Activated B cell treated with CpG ODN at 0.5 μM for 24 hours (primary cell): ENCODE results near the gene NKAIN2. TPM values are rescaled to one million over a fixed set of nuclear protein-coding genes. Genes with fewer than 3 reads are reported as not detected.

Source experiments
- ATAC-seq: fragments of 200-7000 bp; cut with Tn5 transposase; one replicate; pipeline ENCODE4 v1.10.0; 2021; ENCODE audit warnings: low read depth, mild to moderate bottlenecking, moderate library complexity
- CTCF ChIA-PET: fragments of 350-600 bp; sonication (Branson Sonifier 250); formaldehyde crosslinking; loops from one replicate; lab custom pipeline; 2021; ENCODE audit warnings: antibody characterized with exemption; lab: Charles Lee
- POLR2A ChIA-PET: fragments of 350-600 bp; sonication (Branson Sonifier 250); formaldehyde crosslinking; loops from one replicate; lab custom pipeline; 2021; ENCODE audit warnings: antibody characterized with exemption; lab: Charles Lee
- DNase-seq: peaks from one replicate; pipeline ENCODE4 v3.0.0; 2022
- H3K27ac Mint-ChIP-seq: one replicate; pipeline ENCODE4 v1.8.0; 2020; ENCODE audit warnings: mixed read lengths
- H3K27me3 Mint-ChIP-seq: one replicate; pipeline ENCODE4 v1.8.0; 2021; ENCODE audit warnings: mixed read lengths
- H3K36me3 Mint-ChIP-seq: one replicate; pipeline ENCODE4 v1.8.0; 2021; ENCODE audit warnings: low read depth, mixed read lengths
- H3K4me1 Mint-ChIP-seq: one replicate; pipeline ENCODE4 v1.8.0; 2021; ENCODE audit warnings: mixed read lengths
- H3K4me3 Mint-ChIP-seq: one replicate; pipeline ENCODE4 v1.8.0; 2020; ENCODE audit warnings: mild to moderate bottlenecking, mixed read lengths
- H3K9me3 Mint-ChIP-seq: one replicate; pipeline ENCODE4 v1.8.0; 2020; ENCODE audit warnings: mixed read lengths
- intact Hi-C: fragments of 100-400 bp; cut with micrococcal nuclease; formaldehyde crosslinking; loops from one replicate; pipeline ENCODE4 v1.15.1; 2024
- total RNA-seq: library from RNA; stranded (reverse); gene quantifications from 2 replicates; pipeline ENCODE4 v1.2.3, GENCODE V29; 2022
- TF ChIP-seq, protein P1 (sequence below): fragments of 200-600 bp; IDR thresholded peaks from one replicate; pipeline ENCODE4 v1.8.0; 2022; ENCODE audit warnings: antibody characterized with exemption, mild to moderate bottlenecking

NKAIN2 gene
- total RNA-seq, 1 donor from 2014 or later: not detected

DNA sequence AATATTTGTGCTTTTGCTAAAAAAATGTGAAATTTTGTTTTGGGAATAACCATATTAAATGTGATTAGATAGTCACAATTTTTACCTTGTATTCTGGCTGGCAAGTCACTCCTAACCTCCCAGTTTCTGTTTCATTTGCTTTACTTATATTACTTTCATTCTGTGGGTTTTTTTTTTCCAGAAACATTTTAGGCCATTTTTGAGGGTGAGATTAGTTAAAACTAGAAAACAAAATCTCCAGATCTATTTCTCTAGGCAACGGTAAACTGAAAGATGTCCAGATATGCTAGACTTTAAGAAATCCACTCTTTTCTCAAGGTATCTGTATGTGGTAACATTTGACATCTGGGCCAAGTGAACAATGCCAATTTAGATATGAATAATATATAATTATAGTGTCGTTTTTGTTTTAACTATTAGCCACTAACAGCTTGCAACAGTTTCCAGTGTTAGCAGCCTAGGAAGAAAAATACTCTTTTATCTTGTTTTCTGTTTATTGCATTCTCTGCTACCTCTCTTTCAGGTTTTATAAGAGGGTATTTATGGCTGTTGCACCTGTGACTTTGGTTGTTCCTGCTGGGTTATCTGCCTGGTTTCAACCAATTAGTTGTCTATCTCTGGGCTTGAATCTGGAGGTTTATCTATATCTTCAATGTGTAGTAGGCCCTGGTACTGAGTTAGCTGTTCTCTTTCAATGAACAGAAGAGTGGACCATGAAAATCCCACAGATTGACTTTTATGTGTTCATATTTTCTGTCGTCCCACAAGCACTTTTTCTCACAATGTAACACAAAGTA lies 260.9 kb downstream of the NKAIN2 start:
- DNase-seq: no peak
- ATAC-seq: no peak
- intact Hi-C loops: no loop called here
- no peak overlapping the region for H3K27ac Mint-ChIP-seq
- H3K4me1 Mint-ChIP-seq: no peaks in the 10 kb centered on the region
- peaks cover 3% of the 10 kb centered on the region for H3K9me3 Mint-ChIP-seq
- TF ChIP-seq, protein P1, sequence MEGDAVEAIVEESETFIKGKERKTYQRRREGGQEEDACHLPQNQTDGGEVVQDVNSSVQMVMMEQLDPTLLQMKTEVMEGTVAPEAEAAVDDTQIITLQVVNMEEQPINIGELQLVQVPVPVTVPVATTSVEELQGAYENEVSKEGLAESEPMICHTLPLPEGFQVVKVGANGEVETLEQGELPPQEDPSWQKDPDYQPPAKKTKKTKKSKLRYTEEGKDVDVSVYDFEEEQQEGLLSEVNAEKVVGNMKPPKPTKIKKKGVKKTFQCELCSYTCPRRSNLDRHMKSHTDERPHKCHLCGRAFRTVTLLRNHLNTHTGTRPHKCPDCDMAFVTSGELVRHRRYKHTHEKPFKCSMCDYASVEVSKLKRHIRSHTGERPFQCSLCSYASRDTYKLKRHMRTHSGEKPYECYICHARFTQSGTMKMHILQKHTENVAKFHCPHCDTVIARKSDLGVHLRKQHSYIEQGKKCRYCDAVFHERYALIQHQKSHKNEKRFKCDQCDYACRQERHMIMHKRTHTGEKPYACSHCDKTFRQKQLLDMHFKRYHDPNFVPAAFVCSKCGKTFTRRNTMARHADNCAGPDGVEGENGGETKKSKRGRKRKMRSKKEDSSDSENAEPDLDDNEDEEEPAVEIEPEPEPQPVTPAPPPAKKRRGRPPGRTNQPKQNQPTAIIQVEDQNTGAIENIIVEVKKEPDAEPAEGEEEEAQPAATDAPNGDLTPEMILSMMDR: no peak
- no peaks in the 10 kb centered on the region for H3K36me3 Mint-ChIP-seq
- no peak overlapping the region for H3K4me3 Mint-ChIP-seq
- ChIA-PET POLR2A (no interaction called here), CTCF (no interaction called here)
- H3K27me3 Mint-ChIP-seq: no peaks in the 10 kb centered on the region

DNA sequence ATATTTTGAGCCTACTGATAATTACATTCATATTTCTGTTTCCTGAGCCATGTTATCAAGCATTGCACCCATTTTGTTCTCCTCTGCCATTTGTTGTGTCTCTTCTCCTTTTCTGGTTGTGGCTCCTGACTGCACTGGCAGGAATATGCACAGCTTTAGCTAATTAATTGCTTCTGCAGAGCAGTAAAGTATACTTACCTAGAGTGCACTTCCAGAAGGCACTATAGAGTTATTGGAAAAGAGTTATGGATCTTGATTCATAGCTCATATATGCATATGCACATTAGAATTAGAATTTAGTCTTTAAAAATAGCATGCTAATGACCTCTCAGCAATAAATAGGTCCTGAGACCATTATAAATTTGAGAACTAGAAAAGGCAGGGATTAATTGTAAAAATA lies 262.6 kb downstream of the NKAIN2 start:
- POLR2A ChIA-PET: no interaction called here
- CTCF ChIA-PET: no interaction called here
- TF ChIP-seq, protein P1: no peak
- ATAC-seq (no peak), DNase-seq (no peak)
- peaks cover 3% of the 10 kb centered on the region for H3K9me3 Mint-ChIP-seq
- no peak overlapping the region for H3K4me3 Mint-ChIP-seq
- H3K36me3 Mint-ChIP-seq: no peaks in the 10 kb centered on the region
- intact Hi-C loops: no loop called here
- no peak overlapping the region for H3K27ac Mint-ChIP-seq
- H3K4me1 Mint-ChIP-seq: no peaks in the 10 kb centered on the region
- no peaks in the 10 kb centered on the region for H3K27me3 Mint-ChIP-seq

DNA sequence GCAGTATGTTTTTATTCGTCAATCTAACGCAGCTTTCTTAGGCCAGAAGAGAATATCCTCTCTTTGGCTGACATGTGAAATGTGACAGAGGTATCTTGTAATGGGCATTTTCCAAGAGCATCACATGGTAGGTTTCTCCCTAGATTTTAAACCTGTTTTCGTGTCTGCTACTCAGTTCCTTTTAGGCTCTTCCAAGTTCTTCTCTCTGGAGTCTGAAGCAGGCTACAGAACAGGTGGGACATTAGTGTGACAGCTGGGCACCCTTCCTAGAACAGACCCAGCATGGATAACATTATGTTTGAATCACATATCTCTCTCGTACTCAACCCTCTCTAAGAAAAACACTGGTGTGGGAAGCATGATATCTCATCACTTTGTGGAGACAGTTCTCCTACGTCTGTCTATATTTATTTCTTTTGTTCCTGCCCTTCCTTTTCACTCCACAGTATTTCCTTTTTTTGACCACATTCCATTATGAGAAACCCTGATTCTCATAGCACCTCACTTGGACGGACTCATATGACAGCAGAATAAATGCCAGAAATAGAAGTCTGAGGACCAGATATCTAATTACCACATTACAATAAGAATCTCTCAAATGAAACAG lies 263.4 kb downstream of the NKAIN2 start:
- ATAC-seq (no peak), DNase-seq (no peak)
- intact Hi-C loops: no loop called here
- TF ChIP-seq, protein P1: no peak
- no peaks in the 10 kb centered on the region for H3K36me3 Mint-ChIP-seq
- CTCF ChIA-PET: no interaction called here
- H3K4me1 Mint-ChIP-seq: no peaks in the 10 kb centered on the region
- H3K27ac Mint-ChIP-seq: no peak overlapping the region
- peaks cover 3% of the 10 kb centered on the region for H3K9me3 Mint-ChIP-seq
- no peak overlapping the region for H3K4me3 Mint-ChIP-seq
- POLR2A ChIA-PET: no interaction called here
- no peaks in the 10 kb centered on the region for H3K27me3 Mint-ChIP-seq

DNA sequence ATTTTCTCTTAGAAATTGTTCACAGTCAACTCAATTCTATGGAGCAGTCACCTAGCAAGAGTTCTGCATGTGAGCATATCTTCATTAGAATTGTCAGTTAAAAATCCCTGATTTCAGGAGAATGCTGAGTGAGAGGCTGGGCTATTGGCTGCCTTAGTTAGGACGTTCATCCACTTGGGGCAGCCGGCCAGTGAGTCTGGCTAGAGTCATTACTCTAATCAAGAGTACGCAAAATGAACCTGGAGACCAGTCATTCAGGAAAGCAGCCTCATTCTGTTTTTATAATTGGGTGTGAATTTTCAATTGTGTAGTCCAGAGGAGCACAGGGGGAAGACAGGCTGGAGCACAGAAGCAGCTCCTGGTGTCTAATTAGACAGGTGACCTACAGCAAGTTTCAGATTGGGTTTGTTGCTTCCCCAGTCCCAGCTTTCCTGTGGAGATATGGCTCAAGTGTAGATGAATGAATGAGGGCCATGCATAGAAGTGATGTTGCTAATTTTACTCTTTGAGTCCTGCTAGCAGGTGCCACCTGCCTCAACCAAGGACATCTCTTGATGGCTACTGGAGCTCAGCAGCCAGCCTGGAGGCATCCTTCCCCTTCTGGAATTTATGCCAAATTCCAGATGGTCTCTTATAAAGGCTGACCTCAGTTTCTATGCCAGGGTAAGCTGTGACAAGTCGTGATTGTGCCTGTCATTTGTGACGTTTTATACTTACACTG lies 265.7 kb downstream of the NKAIN2 start:
- H3K4me1 Mint-ChIP-seq: no peaks in the 10 kb centered on the region
- TF ChIP-seq, protein P1: no peak
- POLR2A ChIA-PET: no interaction called here
- CTCF ChIA-PET: no interaction called here
- no peak overlapping the region for H3K4me3 Mint-ChIP-seq
- no peak for DNase-seq
- no peaks in the 10 kb centered on the region for H3K27me3 Mint-ChIP-seq
- peaks cover 3% of the 10 kb centered on the region for H3K9me3 Mint-ChIP-seq
- intact Hi-C loops: no loop called here
- H3K36me3 Mint-ChIP-seq: no peaks in the 10 kb centered on the region
- H3K27ac Mint-ChIP-seq: no peak overlapping the region
- ATAC-seq: no peak

DNA sequence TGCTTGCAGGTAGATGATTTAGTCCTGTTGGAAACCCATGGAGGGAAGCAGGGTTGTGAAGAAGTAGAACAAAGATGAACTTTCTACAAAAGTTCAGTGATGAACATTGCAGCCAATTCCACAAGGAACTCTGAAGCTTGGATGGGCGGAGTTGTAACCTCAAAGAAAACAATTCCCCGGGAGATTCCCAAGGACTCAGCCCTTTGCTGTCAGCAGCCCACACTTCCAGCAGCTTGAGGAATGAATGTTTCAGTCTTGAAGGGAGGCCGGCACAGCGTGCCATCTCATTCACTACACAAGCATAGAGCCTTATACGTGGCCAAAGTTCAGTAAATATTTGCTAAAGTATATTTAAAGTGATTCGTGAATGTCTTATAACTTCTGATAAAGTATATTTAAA lies 269.4 kb downstream of the NKAIN2 start:
- CTCF ChIA-PET: no interaction called here
- H3K27ac Mint-ChIP-seq: no peak overlapping the region
- POLR2A ChIA-PET: no interaction called here
- no peak for ATAC-seq
- peaks cover 3% of the 10 kb centered on the region for H3K9me3 Mint-ChIP-seq
- no peak overlapping the region for H3K4me3 Mint-ChIP-seq
- DNase-seq: no peak
- H3K4me1 Mint-ChIP-seq: no peaks in the 10 kb centered on the region
- intact Hi-C loops: no loop called here
- no peaks in the 10 kb centered on the region for H3K36me3 Mint-ChIP-seq
- H3K27me3 Mint-ChIP-seq: no peaks in the 10 kb centered on the region
- TF ChIP-seq, protein P1: no peak
